SK-N-SH (cell line): ENCODE measurements around the gene PITPNM1. TPM values are rescaled to one million over a fixed set of nuclear protein-coding genes. Genes with fewer than 3 reads are reported as not detected.

Source experiments
- CTCF ChIA-PET: fragments of 300-600, 350-600 bp; formaldehyde crosslinking; extraction: SDS; loops from one replicate; lab custom pipeline; 2021; lab: Yijun Ruan, JAX
- POLR2A ChIA-PET: fragments of 350-600 bp; sonication (Branson Sonifier 250); formaldehyde crosslinking; extraction: SDS; loops from one replicate; lab custom pipeline; 2020; ENCODE audit warnings: antibody characterized with exemption, inconsistent platforms; lab: Yijun Ruan, JAX
- DNase-seq: peaks from one replicate; pipeline ENCODE4 v3.0.0; 2012
- H2AFZ ChIP-seq: fragments of 200-600 bp; sonication (generic); 2 replicates; pipeline ENCODE4 v1.8.1; 2016; ENCODE audit warnings: antibody characterized with exemption, mild to moderate bottlenecking, low read depth
- H3F3A ChIP-seq: fragments of 200-600 bp; sonication (generic); replicated peaks from 2 replicates; pipeline ENCODE3; 2016; ENCODE audit warnings: antibody characterized with exemption, mild to moderate bottlenecking; ENCODE audit not compliant: insufficient read depth
- H3K27ac ChIP-seq, 2 experiments: fragments of 200-500 bp in 1 of 2; fragments of 200-600 bp in 1 of 2; sonication (Bioruptor generic) in 1 of 2; sonication (generic), shearing (Covaris generic) in 1 of 2; 2 replicates each; pipeline versions ENCODE4 v1.5.1 to v1.6.1; 2014 to 2016; ENCODE audit warnings: low read depth in 2 of 2, inconsistent platforms in 1 of 2, low read length in 1 of 2, mild to moderate bottlenecking in 1 of 2, mixed read lengths in 1 of 2
- H3K27me3 ChIP-seq: fragments of 200-600 bp; sonication (generic), shearing (Covaris generic); 2 replicates; pipeline ENCODE4 v1.6.1; 2016; ENCODE audit warnings: mixed run types; ENCODE audit not compliant: insufficient read depth
- H3K36me3 ChIP-seq, 2 experiments: fragments of 200-500 bp in 1 of 2; fragments of 200-600 bp in 1 of 2; sonication (Bioruptor generic) in 1 of 2; sonication (generic) in 1 of 2; replicated peaks in 1 of 2; 2 replicates each; pipeline versions ENCODE3 to v1.5.1; 2014 to 2016; ENCODE audit warnings: low read length in 1 of 2, mild to moderate bottlenecking in 1 of 2; ENCODE audit not compliant: insufficient read depth in 2 of 2, control insufficient read depth in 1 of 2
- H3K4me1 ChIP-seq, 2 experiments: fragments of 200-500 bp in 1 of 2; fragments of 200-600 bp in 1 of 2; sonication (Bioruptor generic) in 1 of 2; sonication (generic), shearing (Covaris generic) in 1 of 2; 2 replicates each; pipeline versions ENCODE4 v1.5.1 to v1.6.1; 2014 to 2016; ENCODE audit warnings: low read depth in 1 of 2, low read length in 1 of 2, mixed run types in 1 of 2; ENCODE audit not compliant: insufficient read depth in 2 of 2, control insufficient read depth in 1 of 2
- H3K4me2 ChIP-seq: fragments of 200-600 bp; sonication (generic), shearing (Covaris generic); 2 replicates; pipeline ENCODE4 v1.6.1; 2017; ENCODE audit warnings: mixed run types
- H3K4me3 ChIP-seq, 2 experiments: fragments of 200-500 bp in 1 of 2; fragments of 200-600 bp in 1 of 2; sonication (Bioruptor generic) in 1 of 2; sonication (generic), shearing (Covaris generic) in 1 of 2; 2 replicates each; pipeline versions ENCODE4 v1.5.1 to v1.8.1; 2014 to 2016; ENCODE audit warnings: low read depth in 2 of 2, inconsistent platforms in 1 of 2, low read length in 1 of 2, mild to moderate bottlenecking in 1 of 2, mixed read lengths in 1 of 2, moderate library complexity in 1 of 2
- H3K79me2 ChIP-seq: fragments of 200-600 bp; sonication (generic); 2 replicates; pipeline ENCODE4 v1.8.1; 2017; ENCODE audit warnings: mild to moderate bottlenecking; ENCODE audit not compliant: insufficient read depth
- H3K9ac ChIP-seq: fragments of 200-600 bp; sonication (generic); 2 replicates; pipeline ENCODE4 v1.6.1; 2017; ENCODE audit warnings: mixed run types
- H3K9me2 ChIP-seq: fragments of 200-600 bp; sonication (generic); 2 replicates; pipeline ENCODE4 v1.6.1; 2017; ENCODE audit warnings: mixed run types
- H3K9me3 ChIP-seq: fragments of 200-600 bp; sonication (generic); 2 replicates; pipeline ENCODE4 v1.6.1; 2017; ENCODE audit warnings: mixed run types, mild to moderate bottlenecking, moderate library complexity
- H4K20me1 ChIP-seq: fragments of 200-600 bp; sonication (generic); 2 replicates; pipeline ENCODE4 v1.6.1; 2017; ENCODE audit warnings: mild to moderate bottlenecking, mixed run types; ENCODE audit not compliant: insufficient read depth
- CHD2 ChIP-seq: fragments of 150-350 bp; IDR thresholded peaks from 2 replicates; pipeline ENCODE4 v1.6.1; 2018; ENCODE audit warnings: low read length; ENCODE audit not compliant: partially characterized antibody
- ELF1 ChIP-seq: IDR thresholded peaks from 2 replicates; pipeline ENCODE4 v1.4.0; 2012
- EZH2phosphoT487 ChIP-seq: fragments of 200-600 bp; sonication (generic); IDR thresholded peaks from 2 replicates; pipeline ENCODE4 v1.6.1; 2017; ENCODE audit warnings: low read depth, mixed run types, mild to moderate bottlenecking, antibody characterized with exemption, moderate library complexity, borderline replicate concordance
- FOXJ3 ChIP-seq: sonication (generic); formaldehyde crosslinking; IDR thresholded peaks from 2 replicates; pipeline ENCODE4 v1.5.1; 2020; ENCODE audit warnings: mild to moderate bottlenecking, missing genetic modification reagents
- FOXM1 ChIP-seq: IDR thresholded peaks from 2 replicates; pipeline ENCODE4 v1.4.0; 2012; ENCODE audit warnings: low read depth, mild to moderate bottlenecking
- GATA2 ChIP-seq: sonication (generic); formaldehyde crosslinking; IDR thresholded peaks from 2 replicates; pipeline ENCODE4 v1.5.0; 2020; ENCODE audit warnings: mild to moderate bottlenecking, missing genetic modification reagents
- JUND ChIP-seq: IDR thresholded peaks from 2 replicates; pipeline ENCODE4 v1.4.0; 2012
- MXI1 ChIP-seq: IDR thresholded peaks from 2 replicates; pipeline ENCODE4 v1.6.1; 2012; ENCODE audit warnings: mild to moderate bottlenecking, low read depth, low read length, improper control_type of control experiment
- NFIC ChIP-seq: IDR thresholded peaks from 2 replicates; pipeline ENCODE4 v1.4.0; 2012; ENCODE audit warnings: borderline replicate concordance
- RAD21 ChIP-seq: IDR thresholded peaks from 2 replicates; pipeline ENCODE4 v1.6.1; 2012; ENCODE audit warnings: mild to moderate bottlenecking, low read length
- RCOR1 ChIP-seq: fragments of 150-350 bp; IDR thresholded peaks from 2 replicates; pipeline ENCODE4 v1.6.1; 2017; ENCODE audit warnings: antibody characterized with exemption, low read length
- SIN3A ChIP-seq: IDR thresholded peaks from 2 replicates; pipeline ENCODE4 v1.6.1; 2012; ENCODE audit warnings: low read depth, mild to moderate bottlenecking, low read length, moderate library complexity, borderline replicate concordance
- SMC3 ChIP-seq: IDR thresholded peaks from 2 replicates; pipeline ENCODE4 v1.6.1; 2012; ENCODE audit warnings: low read depth, low read length, improper control_type of control experiment
- TAF1 ChIP-seq: IDR thresholded peaks from 2 replicates; pipeline ENCODE4 v1.6.1; 2012; ENCODE audit warnings: low read depth, mild to moderate bottlenecking, low read length, moderate library complexity, borderline replicate concordance
- TCF12 ChIP-seq: IDR thresholded peaks from 2 replicates; pipeline ENCODE4 v1.4.0; 2012
- WGBS: methylation state at CpG from one replicate; pipeline ENCODE4 v1.1.6; 2017; ENCODE audit warnings: low lambda C conversion rate; 5-methylcytosine and 5-hydroxymethylcytosine counted together
- polyA plus RNA-seq, 3 experiments: library from polyadenylated mRNA; depleted of rRNA; stranded (reverse); fragments of >200 nt; gene quantifications; 2 replicates each; pipeline ENCODE4 v1.2.3, GENCODE V29; 2012
- TF ChIP-seq, protein P1 (sequence below): fragments of 200-600 bp; sonication (generic); IDR thresholded peaks from 2 replicates; pipeline ENCODE4 v1.6.1; 2017; ENCODE audit warnings: antibody characterized with exemption, mild to moderate bottlenecking, moderate library complexity
- TF ChIP-seq, protein P2 (sequence below): fragments of 150-350 bp; IDR thresholded peaks from 2 replicates; pipeline ENCODE4 v1.6.1; 2017; ENCODE audit warnings: antibody characterized with exemption, low read length, low read depth, borderline replicate concordance
- TF ChIP-seq, protein P3 (sequence below): IDR thresholded peaks from 2 replicates; pipeline ENCODE4 v1.4.0; 2012; ENCODE audit warnings: low read depth, borderline replicate concordance
- TF ChIP-seq, protein P4 (sequence below): IDR thresholded peaks from 2 replicates; pipeline ENCODE4 v1.6.1; 2012; ENCODE audit warnings: mild to moderate bottlenecking, low read depth, low read length, moderate library complexity

The PITPNM1 gene
- polyA plus RNA-seq, 1 of the 3 experiments (the other 2 are of a cell fraction) = 24.2 TPM

DNA sequence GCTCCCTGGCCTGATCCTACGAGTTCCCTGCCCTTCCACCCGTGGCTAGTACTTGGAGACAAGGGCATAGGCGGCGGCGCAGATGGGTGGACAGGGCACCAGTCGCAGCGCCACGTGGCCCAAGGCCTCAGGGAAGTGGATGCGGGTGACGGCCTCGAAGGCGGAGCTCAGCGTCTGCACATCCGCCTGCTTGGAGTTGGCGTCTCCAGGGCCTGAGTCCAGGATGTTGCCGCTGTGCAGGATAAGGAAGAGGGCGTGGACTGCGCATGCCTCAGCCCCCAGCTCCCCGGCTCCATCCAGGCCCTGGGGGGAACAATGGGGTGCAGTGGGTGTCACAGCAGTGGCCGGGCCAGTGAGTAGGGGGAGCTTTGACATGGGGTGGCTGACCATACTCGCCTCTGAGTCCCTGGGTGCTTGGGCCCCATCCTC, 6.6 kb downstream of the PITPNM1 start (continued):
- TF ChIP-seq, protein P1, sequence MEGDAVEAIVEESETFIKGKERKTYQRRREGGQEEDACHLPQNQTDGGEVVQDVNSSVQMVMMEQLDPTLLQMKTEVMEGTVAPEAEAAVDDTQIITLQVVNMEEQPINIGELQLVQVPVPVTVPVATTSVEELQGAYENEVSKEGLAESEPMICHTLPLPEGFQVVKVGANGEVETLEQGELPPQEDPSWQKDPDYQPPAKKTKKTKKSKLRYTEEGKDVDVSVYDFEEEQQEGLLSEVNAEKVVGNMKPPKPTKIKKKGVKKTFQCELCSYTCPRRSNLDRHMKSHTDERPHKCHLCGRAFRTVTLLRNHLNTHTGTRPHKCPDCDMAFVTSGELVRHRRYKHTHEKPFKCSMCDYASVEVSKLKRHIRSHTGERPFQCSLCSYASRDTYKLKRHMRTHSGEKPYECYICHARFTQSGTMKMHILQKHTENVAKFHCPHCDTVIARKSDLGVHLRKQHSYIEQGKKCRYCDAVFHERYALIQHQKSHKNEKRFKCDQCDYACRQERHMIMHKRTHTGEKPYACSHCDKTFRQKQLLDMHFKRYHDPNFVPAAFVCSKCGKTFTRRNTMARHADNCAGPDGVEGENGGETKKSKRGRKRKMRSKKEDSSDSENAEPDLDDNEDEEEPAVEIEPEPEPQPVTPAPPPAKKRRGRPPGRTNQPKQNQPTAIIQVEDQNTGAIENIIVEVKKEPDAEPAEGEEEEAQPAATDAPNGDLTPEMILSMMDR = no peak
- TF ChIP-seq CHD2 (no peak), ELF1 (no peak), GATA2 (CRISPR knock-in tag) (no peak), SIN3A (no peak), RCOR1 (no peak), TAF1 (no peak), TCF12 (no peak), NFIC (no peak)

DNA sequence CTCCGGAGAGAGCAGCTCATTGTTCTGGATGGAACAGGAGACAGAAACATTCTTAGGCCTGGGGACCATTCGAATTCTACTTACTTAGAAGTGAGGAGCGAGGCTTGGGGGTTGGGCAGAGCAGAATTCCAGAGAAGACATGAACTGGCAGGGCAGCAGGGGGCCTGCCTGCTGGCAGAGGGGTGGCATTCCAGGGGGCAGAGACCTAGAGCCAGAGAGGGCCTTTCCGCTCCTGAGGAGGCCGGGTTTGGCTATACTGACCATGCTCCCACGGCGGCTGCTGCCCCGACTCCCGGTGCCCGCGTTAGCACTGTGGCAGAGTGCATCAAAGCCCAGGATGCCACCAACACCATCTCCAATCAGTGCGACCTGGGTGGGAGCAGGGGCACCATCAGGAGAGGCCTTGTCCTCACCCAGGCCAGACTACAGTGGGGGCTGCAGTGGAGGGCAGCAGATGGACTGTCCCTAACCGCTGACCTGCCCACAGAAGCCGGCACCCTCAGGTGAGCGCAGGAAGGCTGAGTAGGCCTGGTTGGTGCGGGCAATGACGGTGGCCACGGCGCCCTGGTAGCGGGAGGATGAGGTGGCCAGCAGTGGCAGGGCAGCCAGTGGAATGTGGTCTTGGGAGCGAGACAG, 7.4 kb downstream of the PITPNM1 start:
- no peak for TF ChIP-seq ELF1
- WGBS = 91% methylated on average over 12 of the region's 21 CpGs
- H3K27me3 ChIP-seq = no peaks in the 10 kb centered on the region
- POLR2A ChIA-PET = no interaction called here
- H2AFZ ChIP-seq = no peak overlapping the region
- no peaks in the 10 kb centered on the region for H3K9me2 ChIP-seq
- H3K27ac ChIP-seq = no peak overlapping the region
- H3F3A ChIP-seq = peaks cover 1% of the 10 kb centered on the region
- DNase-seq = no peak
- H3K79me2 ChIP-seq = peaks cover 1% of the 10 kb centered on the region; the same call in 1 of the 2 replicates
- H3K9ac ChIP-seq = no peak overlapping the region
- no peaks in the 10 kb centered on the region for H3K9me3 ChIP-seq
- H3K4me3 ChIP-seq = no peak overlapping the region
- no peaks in the 10 kb centered on the region for H3K4me1 ChIP-seq
- H3K36me3 ChIP-seq = peaks cover 10 to 23% of the 10 kb centered on the region in 2 experiments
- no peak overlapping the region for H3K4me2 ChIP-seq
- CTCF ChIA-PET = no interaction called here
- peaks cover 2% of the 10 kb centered on the region; the same call in 1 of the 2 replicates for H4K20me1 ChIP-seq

DNA sequence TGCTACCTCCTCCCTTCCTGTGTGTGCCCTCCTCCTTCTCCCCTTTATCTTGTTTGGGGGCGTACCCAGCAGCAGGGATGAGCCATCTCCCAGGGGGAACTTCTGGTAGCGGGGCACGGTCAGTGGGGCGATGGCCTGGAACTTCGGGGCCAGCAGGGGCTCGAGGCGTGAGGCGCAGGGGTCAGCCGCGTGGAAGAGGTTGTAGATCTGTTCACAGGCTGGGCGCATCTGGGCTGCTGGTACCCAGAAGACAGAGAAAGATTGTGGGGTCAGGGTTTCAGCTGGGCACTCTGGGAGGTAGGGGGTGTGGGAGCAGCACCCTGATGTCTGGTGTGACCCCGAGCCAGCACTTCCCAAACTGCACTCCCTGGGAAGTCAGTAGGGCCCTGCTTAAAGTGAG, 9.1 kb downstream of the PITPNM1 start:
- H3K9me2 ChIP-seq = no peaks in the 10 kb centered on the region
- H3K36me3 ChIP-seq = peaks cover 8 to 23% of the 10 kb centered on the region in 2 experiments
- H3K9ac ChIP-seq = no peak overlapping the region
- H3K9me3 ChIP-seq = no peaks in the 10 kb centered on the region
- no peaks in the 10 kb centered on the region for H3K4me1 ChIP-seq
- WGBS = 100% methylated on average over 11 of the region's 12 CpGs
- CTCF ChIA-PET = no interaction called here
- no peak for DNase-seq
- peaks cover 6% of the 10 kb centered on the region for H3F3A ChIP-seq
- H2AFZ ChIP-seq = no peak overlapping the region
- H3K4me2 ChIP-seq = no peak overlapping the region
- H3K79me2 ChIP-seq = no peaks in the 10 kb centered on the region; the same call in 1 of the 2 replicates
- no peak overlapping the region for H3K27ac ChIP-seq
- H4K20me1 ChIP-seq = no peaks in the 10 kb centered on the region
- no peaks in the 10 kb centered on the region for H3K27me3 ChIP-seq
- POLR2A ChIA-PET = no interaction called here
- H3K4me3 ChIP-seq = no peak overlapping the region
- TF ChIP-seq RAD21 = no peak
- TF ChIP-seq, protein P2, sequence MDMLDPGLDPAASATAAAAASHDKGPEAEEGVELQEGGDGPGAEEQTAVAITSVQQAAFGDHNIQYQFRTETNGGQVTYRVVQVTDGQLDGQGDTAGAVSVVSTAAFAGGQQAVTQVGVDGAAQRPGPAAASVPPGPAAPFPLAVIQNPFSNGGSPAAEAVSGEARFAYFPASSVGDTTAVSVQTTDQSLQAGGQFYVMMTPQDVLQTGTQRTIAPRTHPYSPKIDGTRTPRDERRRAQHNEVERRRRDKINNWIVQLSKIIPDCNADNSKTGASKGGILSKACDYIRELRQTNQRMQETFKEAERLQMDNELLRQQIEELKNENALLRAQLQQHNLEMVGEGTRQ = no peak
- TF ChIP-seq SMC3 = no peak
- TF ChIP-seq, protein P3, sequence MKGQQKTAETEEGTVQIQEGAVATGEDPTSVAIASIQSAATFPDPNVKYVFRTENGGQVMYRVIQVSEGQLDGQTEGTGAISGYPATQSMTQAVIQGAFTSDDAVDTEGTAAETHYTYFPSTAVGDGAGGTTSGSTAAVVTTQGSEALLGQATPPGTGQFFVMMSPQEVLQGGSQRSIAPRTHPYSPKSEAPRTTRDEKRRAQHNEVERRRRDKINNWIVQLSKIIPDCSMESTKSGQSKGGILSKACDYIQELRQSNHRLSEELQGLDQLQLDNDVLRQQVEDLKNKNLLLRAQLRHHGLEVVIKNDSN = no peak
- TF ChIP-seq FOXJ3 (CRISPR knock-in tag) = no peak
- no peak for TF ChIP-seq JUND
- no peak for TF ChIP-seq RCOR1
- no peak for TF ChIP-seq MXI1
- TF ChIP-seq FOXM1 = no peak
- TF ChIP-seq EZH2phosphoT487 = no peak
- no peak for TF ChIP-seq NFIC
- TF ChIP-seq, protein P4, sequence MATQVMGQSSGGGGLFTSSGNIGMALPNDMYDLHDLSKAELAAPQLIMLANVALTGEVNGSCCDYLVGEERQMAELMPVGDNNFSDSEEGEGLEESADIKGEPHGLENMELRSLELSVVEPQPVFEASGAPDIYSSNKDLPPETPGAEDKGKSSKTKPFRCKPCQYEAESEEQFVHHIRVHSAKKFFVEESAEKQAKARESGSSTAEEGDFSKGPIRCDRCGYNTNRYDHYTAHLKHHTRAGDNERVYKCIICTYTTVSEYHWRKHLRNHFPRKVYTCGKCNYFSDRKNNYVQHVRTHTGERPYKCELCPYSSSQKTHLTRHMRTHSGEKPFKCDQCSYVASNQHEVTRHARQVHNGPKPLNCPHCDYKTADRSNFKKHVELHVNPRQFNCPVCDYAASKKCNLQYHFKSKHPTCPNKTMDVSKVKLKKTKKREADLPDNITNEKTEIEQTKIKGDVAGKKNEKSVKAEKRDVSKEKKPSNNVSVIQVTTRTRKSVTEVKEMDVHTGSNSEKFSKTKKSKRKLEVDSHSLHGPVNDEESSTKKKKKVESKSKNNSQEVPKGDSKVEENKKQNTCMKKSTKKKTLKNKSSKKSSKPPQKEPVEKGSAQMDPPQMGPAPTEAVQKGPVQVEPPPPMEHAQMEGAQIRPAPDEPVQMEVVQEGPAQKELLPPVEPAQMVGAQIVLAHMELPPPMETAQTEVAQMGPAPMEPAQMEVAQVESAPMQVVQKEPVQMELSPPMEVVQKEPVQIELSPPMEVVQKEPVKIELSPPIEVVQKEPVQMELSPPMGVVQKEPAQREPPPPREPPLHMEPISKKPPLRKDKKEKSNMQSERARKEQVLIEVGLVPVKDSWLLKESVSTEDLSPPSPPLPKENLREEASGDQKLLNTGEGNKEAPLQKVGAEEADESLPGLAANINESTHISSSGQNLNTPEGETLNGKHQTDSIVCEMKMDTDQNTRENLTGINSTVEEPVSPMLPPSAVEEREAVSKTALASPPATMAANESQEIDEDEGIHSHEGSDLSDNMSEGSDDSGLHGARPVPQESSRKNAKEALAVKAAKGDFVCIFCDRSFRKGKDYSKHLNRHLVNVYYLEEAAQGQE = no peak
- no peak for TF ChIP-seq SIN3A
